OCI-LY1 (cell line): Measurements from ENCODE around the gene MPPED1.

Experiments used
- H2AFZ ChIP-seq: fragments of 200-600 bp; sonication (generic), shearing (Covaris generic); 2 replicates; pipeline ENCODE4 v1.6.0; 2014; ENCODE audit warnings: antibody characterized with exemption, mild to moderate bottlenecking, low read length
- H3F3A ChIP-seq: fragments of 200-600 bp; sonication (generic), shearing (Covaris generic); 2 replicates; pipeline ENCODE4 v1.6.0; 2014; ENCODE audit warnings: mild to moderate bottlenecking, antibody characterized with exemption, low read length, moderate library complexity; ENCODE audit not compliant: insufficient read depth
- H3K27ac ChIP-seq: fragments of 200-600 bp; sonication (generic); 2 replicates; pipeline ENCODE4 v1.5.1; 2014; ENCODE audit warnings: low read length, mixed run types, mild to moderate bottlenecking, low read depth; ENCODE audit not compliant: poor library complexity, severe bottlenecking
- H3K27me3 ChIP-seq: fragments of 200-600 bp; sonication (generic); 2 replicates; pipeline ENCODE4 v1.6.0; 2014; ENCODE audit warnings: antibody characterized with exemption, mild to moderate bottlenecking, low read length, moderate library complexity; ENCODE audit not compliant: insufficient read depth
- H3K36me3 ChIP-seq: fragments of 200-600 bp; sonication (generic); 2 replicates; pipeline ENCODE4 v1.6.1; 2014; ENCODE audit warnings: mild to moderate bottlenecking, antibody characterized with exemption, low read length, moderate library complexity, mixed read lengths; ENCODE audit not compliant: insufficient read depth
- H3K4me1 ChIP-seq: fragments of 200-600 bp; sonication (generic); 2 replicates; pipeline ENCODE4 v1.5.1; 2014; ENCODE audit warnings: mild to moderate bottlenecking, low read length, moderate library complexity; ENCODE audit not compliant: insufficient read depth, severe bottlenecking
- H3K4me2 ChIP-seq: fragments of 200-600 bp; sonication (generic), shearing (Covaris generic); 2 replicates; pipeline ENCODE4 v1.6.1; 2014; ENCODE audit warnings: low read length
- H3K4me3 ChIP-seq: fragments of 200-600 bp; sonication (generic); 2 replicates; pipeline ENCODE4 v1.5.1; 2014; ENCODE audit warnings: low read length, low read depth, mild to moderate bottlenecking, mixed read lengths; ENCODE audit not compliant: poor library complexity, severe bottlenecking
- H3K79me2 ChIP-seq: fragments of 200-600 bp; shearing (Covaris generic); 2 replicates; pipeline ENCODE4 v1.6.1; 2016; ENCODE audit warnings: mixed run types, low read length, mixed read lengths; ENCODE audit not compliant: insufficient read depth
- H3K9ac ChIP-seq: fragments of 200-600 bp; sonication (generic), shearing (Covaris generic); 2 replicates; pipeline ENCODE4 v1.6.1; 2014; ENCODE audit warnings: mild to moderate bottlenecking, low read length, mixed read lengths
- H3K9me2 ChIP-seq: fragments of 200-600 bp; sonication (generic), shearing (Covaris generic); 2 replicates; pipeline ENCODE4 v1.6.1; 2014; ENCODE audit warnings: low read depth, mild to moderate bottlenecking, low read length, mixed read lengths
- H3K9me3 ChIP-seq: fragments of 200-600 bp; shearing (Covaris generic); 2 replicates; pipeline ENCODE4 v1.6.1; 2014; ENCODE audit warnings: low read length, mixed read lengths
- H4K20me1 ChIP-seq: fragments of 200-600 bp; sonication (generic), shearing (Covaris generic); 2 replicates; pipeline ENCODE4 v1.6.0; 2016; ENCODE audit warnings: mild to moderate bottlenecking, low read length; ENCODE audit not compliant: insufficient read depth
- CTCF ChIP-seq: fragments of 200-600 bp; sonication (generic), shearing (Covaris generic); IDR thresholded peaks from 2 replicates; pipeline ENCODE4 v1.5.1; 2017; ENCODE audit warnings: mild to moderate bottlenecking, antibody characterized with exemption, low read length, moderate library complexity, mixed read lengths
- EZH2 ChIP-seq: fragments of 200-600 bp; sonication (generic), shearing (Covaris generic); IDR thresholded peaks from 2 replicates; pipeline ENCODE4 v1.8.0; 2017; ENCODE audit warnings: borderline replicate concordance, mixed run types, mild to moderate bottlenecking, antibody characterized with exemption, low read length, moderate library complexity, mixed read lengths

The MPPED1 gene

GRCh38 chr22:43397766-43398165 is 14.0 kb upstream of the MPPED1 start:
- Histone ChIP-seq H3K9me2 (no peaks in the 10 kb centered on the region), H2AFZ (no peak overlapping the region), H4K20me1 (no peaks in the 10 kb centered on the region), H3K4me2 (no peak overlapping the region), H3K4me3 (no peak overlapping the region), H3K36me3 (no peaks in the 10 kb centered on the region), H3K27me3 (no peaks in the 10 kb centered on the region), H3F3A (no peaks in the 10 kb centered on the region), H3K9me3 (no peaks in the 10 kb centered on the region), H3K27ac (no peak overlapping the region), H3K79me2 (no peaks in the 10 kb centered on the region), H3K9ac (no peak overlapping the region), H3K4me1 (no peaks in the 10 kb centered on the region)
- TF ChIP-seq EZH2: no peak
- TF ChIP-seq CTCF: no peak

- no peak overlapping the region for H3K27ac ChIP-seq
- no peaks in the 10 kb centered on the region for H3F3A ChIP-seq
- H2AFZ ChIP-seq: no peak overlapping the region
- H3K9me2 ChIP-seq: no peaks in the 10 kb centered on the region
- no peak overlapping the region for H3K9ac ChIP-seq
- no peak overlapping the region for H3K4me2 ChIP-seq
- H3K4me3 ChIP-seq: no peak overlapping the region
- H3K4me1 ChIP-seq: no peaks in the 10 kb centered on the region
- no peaks in the 10 kb centered on the region for H3K79me2 ChIP-seq
- no peaks in the 10 kb centered on the region for H3K27me3 ChIP-seq
- no peaks in the 10 kb centered on the region for H4K20me1 ChIP-seq
- TF ChIP-seq EZH2: no peak
- TF ChIP-seq CTCF: no peak
- H3K36me3 ChIP-seq: no peaks in the 10 kb centered on the region
- H3K9me3 ChIP-seq: no peaks in the 10 kb centered on the region
These were observed 13.6 kb upstream of the MPPED1 start for GRCh38 chr22:43398246-43398645.

- no peak for TF ChIP-seq EZH2
- no peak for TF ChIP-seq CTCF
- Histone ChIP-seq H3F3A (no peaks in the 10 kb centered on the region), H3K4me1 (no peaks in the 10 kb centered on the region), H3K36me3 (no peaks in the 10 kb centered on the region), H4K20me1 (no peaks in the 10 kb centered on the region), H3K9ac (no peak overlapping the region), H3K4me2 (no peak overlapping the region), H3K9me2 (no peaks in the 10 kb centered on the region), H3K79me2 (no peaks in the 10 kb centered on the region), H3K27me3 (no peaks in the 10 kb centered on the region), H3K27ac (no peak overlapping the region), H2AFZ (no peak overlapping the region), H3K9me3 (no peaks in the 10 kb centered on the region), H3K4me3 (no peak overlapping the region)
These were observed 12.9 kb upstream of the MPPED1 start for GRCh38 chr22:43398910-43399309.
